GM19397 (cell line): ENCODE measurements around the gene ARMH4.

ENCODE experiments used
- ATAC-seq: cut with Tn5 transposase; IDR thresholded peaks from one replicate; pipeline ENCODE4 v1.9.1; 2021; ENCODE audit warnings: mild to moderate bottlenecking, moderate library complexity; ENCODE audit not compliant: unreplicated experiment

The ARMH4 gene

GRCh38 chr14:58060898-58061297, 91.1 kb downstream of the ARMH4 start:
- no peak for ATAC-seq

GRCh38 chr14:58060077-58060476, 91.9 kb downstream of the ARMH4 start:
- ATAC-seq: no peak

- ATAC-seq: no peak
Measured at GRCh38 chr14:58059126-58059525, 92.9 kb downstream of the ARMH4 start.

- ATAC-seq: no peak
Measured at GRCh38 chr14:58055497-58056010, 96.5 kb downstream of the ARMH4 start.

- no peak for ATAC-seq
Measured at GRCh38 chr14:58054100-58054499, 97.9 kb downstream of the ARMH4 start.

GRCh38 chr14:58048219-58048618, 103.8 kb downstream of the ARMH4 start:
- no peak for ATAC-seq

GRCh38 chr14:58027904-58028303, 124.1 kb downstream of the ARMH4 start:
- no peak for ATAC-seq

GRCh38 chr14:58026967-58027366, 125.0 kb downstream of the ARMH4 start:
- ATAC-seq: no peak

- ATAC-seq: no peak
Measured at GRCh38 chr14:58026219-58026618, 125.8 kb downstream of the ARMH4 start.

- ATAC-seq: no peak
Measured at GRCh38 chr14:58014778-58015177, 137.2 kb downstream of the ARMH4 start.

- ATAC-seq: no peak
Measured at GRCh38 chr14:58002618-58003017, 149.4 kb downstream of the ARMH4 start.

GRCh38 chr14:57999979-58000378, 152.0 kb downstream of the ARMH4 start:
- no peak for ATAC-seq

- ATAC-seq: no peak
Measured at GRCh38 chr14:57999471-57999870, 152.5 kb downstream of the ARMH4 start.

GRCh38 chr14:57998766-57999165, 153.2 kb downstream of the ARMH4 start:
- no peak for ATAC-seq

GRCh38 chr14:57991353-57991752, 160.7 kb downstream of the ARMH4 start:
- ATAC-seq: no peak

GRCh38 chr14:57988445-57988844, 163.6 kb downstream of the ARMH4 start:
- no peak for ATAC-seq

GRCh38 chr14:57987596-57988300, 164.3 kb downstream of the ARMH4 start:
- ATAC-seq: no peak

- no peak for ATAC-seq
Measured at GRCh38 chr14:57987051-57987450, 165.0 kb downstream of the ARMH4 start.

- no peak for ATAC-seq
Measured at GRCh38 chr14:57982804-57983634, 169.0 kb downstream of the ARMH4 start.

- no peak for ATAC-seq
Measured at GRCh38 chr14:57981817-57982560, 170.0 kb downstream of the ARMH4 start.

- ATAC-seq: no peak
Measured at GRCh38 chr14:57979376-57980048, 172.5 kb downstream of the ARMH4 start.
